NCI-H146 treated with DMSO at 0.1 percent for 48 hours (cell line): ENCODE data around the gene MED27.
A peak's percentile ranks its signal among the peaks of the same experiment; 100 is the strongest.

Experiments used
- DNase-seq: peaks from one replicate; lab custom pipeline; 2025; ENCODE audit not compliant: unreplicated experiment; lab: John Stamatoyannopoulos, UW

The MED27 gene

DNA sequence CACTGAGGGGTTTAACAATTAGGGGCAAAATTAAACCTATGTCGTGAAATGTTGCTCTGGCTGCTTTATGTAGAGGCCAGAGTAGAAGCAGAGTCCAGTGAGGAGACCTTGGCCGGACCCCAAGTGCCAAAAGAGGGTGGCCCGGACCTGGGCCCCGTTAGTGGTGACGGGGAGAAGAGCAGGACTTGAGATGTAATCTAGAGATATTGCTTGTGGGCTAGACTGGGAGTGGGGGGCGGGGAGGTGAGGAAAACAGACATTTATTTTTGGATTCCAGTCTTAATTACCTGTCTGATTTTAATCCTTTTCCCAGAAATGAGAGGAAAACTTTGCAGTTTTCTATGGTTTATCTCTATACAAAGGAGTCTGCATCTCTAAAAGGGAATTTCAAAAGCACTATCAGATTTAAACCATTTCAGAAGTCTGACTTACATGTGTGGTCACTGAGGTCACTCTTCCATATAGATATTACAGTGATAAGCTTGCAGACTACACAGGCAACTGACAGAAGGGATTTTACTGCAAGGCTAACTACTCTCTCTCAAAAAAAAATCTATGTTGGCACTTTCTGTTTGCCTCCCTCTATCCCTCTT, 108.1 kb downstream of the MED27 start:
- DNase-seq = no peak

DNA sequence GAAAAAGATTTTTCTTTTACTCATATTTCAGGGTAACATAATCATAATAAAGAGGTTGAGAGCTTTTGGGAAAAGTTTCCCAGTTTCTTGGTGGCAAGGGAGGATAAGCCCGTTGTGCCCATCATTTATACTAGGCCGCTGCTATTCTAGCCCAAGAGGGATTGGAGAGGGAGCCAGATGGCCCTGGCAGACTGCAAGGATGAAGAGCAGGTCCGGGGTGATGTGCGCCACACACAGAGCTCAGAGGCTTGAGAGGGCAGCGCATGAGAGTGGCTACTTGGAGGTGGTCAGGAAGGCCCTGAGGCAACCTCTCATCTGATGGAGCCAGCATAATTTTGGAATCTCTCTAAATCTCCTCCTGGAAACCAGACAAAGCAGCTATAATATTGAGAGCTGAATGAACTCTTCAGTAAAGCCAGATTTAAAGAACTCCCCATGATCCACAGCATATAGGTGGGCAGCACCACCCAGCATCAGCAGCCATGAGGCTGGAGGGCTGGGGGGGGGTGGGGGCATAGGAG, 110.1 kb downstream of the MED27 start:
- no peak for DNase-seq

DNA sequence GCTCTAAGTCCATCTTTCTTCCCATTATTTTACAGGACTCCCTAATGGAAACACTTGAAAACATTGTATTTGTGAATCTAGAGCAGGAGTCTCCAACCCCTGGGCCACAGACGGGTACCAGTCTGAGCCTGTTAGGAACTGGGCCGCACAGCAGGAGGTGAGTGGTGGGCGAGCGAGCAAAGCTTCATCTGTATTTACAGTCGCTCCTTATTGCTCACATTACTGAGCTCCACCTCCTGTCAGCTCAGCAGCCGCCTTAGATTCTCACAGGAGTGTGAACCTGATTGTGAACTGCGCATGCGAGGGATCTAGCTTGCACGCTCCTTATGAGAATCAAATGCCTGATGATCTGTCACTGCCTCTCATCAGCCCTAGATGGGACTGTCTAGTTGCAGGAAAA, 111.0 kb downstream of the MED27 start:
- no peak for DNase-seq

DNA sequence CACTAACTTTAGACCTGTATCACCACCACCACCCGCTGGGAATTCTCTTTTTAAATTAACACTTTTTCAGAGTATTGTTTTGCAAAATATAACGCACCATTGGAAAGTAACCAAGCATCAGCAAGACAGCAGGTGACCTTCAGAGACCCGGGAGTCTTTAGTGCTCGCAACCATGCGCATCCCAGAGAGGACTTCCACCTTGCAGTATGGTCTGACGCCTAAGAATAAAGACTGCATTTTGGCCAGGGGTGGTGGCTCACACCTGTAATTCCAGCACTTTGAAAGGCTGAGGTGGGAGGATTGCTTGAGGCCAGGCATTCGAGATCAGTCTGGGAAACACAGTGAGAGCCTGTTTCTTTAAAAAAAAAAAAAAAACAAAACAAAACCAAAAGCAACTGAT, 113.8 kb downstream of the MED27 start:
- no peak for DNase-seq

DNA sequence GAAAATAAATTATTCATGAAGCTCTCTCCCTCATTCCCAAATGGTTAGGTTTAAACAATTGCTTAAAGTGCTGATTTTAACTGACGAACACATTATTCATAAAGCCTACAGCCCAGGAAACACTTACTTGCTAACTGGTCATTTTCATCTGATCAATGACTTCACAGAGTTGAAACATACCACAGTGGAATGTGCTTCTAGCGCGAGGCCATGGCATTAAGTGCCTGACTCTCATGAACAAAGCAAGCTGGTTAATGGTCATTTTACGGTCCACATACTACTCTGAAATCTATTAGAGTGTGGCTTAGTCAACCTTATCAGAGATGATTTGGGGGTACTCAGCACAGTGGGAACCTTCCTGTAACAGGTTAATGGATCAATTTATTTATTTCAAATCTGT, 114.6 kb downstream of the MED27 start:
- DNase-seq = no peak

DNA sequence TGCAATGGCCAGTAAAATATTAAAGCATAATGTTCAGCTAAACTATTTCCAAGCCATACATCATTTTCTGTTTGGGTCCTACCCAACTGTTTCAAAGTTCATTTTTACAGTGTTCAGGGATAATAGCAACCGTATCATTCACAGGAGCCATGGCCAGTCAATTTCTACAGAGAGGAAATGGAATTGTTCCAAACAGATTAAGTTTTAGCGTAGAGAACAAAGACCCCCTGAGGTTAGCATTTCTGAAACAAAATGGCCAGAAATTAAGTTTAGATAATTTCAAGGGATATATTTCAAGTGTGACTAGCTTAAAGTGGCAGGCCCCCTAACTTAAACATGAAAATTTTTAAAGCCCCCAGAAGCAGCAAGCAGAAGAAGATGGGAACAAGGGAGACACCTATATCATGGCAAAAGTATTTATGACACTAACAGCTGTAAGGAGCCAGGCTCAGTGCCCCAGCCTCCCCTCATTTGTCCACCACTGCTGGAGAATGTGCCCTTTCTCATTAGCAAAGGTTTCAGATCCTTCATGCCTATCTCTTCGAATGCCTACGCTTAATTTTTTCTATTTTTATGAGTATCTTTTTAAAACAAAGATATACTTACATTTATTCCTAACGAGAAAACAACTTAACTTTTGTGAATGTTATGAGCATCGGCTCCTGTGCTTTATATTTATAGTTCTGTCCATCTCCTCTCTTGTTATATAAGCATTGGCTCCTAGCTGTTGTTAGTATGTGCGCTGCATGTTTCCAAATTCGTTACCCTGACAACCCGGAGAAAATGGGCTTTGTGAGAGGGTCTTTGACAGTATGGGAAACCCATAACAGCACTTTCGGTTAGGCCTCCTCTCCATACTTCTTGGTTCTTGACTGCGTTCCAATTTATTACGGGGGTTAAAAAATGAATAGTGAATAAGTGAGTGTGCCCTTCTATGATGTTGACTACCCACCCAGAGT, 116.3 kb downstream of the MED27 start:
- DNase-seq = peak; percentile 1

DNA sequence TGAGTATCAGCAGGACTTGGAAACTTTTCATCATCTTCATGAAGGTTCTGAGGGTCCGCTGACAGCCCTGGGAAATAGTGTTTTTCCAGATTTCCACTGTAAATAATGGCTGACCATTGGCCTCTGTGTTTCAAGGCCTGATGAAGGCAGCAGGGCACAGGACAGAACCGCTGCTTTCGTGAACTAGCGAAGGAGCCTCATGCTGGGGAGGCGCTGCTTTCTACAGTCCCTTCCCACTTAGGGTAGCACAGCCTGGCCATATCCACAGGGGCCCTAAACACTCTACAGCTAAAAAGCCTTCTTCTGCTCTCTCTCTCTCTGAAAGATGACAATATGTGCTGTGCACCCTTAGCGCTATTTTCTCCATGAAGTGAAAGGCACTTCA, 118.2 kb downstream of the MED27 start:
- no peak for DNase-seq

DNA sequence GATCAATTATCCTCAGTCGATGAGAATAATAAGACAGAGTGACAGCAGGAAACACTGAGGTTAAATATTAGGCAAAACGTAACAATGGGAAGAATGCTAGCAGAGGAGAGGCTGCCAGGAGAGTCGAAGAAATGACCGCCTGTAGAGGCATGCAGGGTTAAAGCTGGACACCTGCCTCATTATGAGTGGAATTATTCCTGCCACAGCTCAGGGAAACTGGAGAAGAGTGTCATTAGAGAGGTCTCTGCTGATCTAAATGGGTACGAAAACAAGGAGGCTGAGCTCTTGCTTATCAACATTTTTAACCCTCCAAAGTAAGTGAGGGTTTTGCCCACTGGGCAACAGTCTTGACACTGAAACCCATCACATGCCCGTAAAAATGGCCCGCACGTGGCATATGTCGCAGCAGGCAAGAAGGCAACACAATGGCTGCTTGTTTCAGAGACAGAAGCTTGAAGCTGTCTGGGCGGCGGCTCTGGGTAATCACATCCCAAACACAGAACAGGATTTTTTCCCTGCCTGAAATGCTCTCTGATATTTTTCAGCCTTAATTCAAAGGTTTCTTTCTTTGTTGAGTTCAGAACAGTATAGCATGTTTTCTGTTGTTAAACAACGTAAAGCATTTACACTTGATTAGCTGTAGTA, 118.7 kb downstream of the MED27 start:
- DNase-seq = peak; percentile 35

DNA sequence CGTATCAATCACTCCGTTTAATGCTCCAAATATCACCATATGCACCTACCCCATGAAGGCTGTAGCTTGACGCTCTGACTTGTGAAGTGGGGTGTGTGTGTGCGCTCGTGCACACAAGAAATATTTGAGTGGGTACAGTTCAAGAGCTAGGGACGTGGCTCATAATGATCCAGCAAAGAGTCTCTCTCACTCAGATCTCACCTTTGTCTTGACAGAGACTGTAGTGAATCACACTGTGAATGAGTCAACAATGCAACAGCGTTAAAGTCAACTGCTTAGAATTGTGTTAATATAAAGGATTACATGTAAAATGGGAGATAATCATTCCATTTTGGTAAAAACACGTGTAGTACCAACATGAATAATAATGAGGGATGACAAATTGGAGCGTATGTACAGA, 119.4 kb downstream of the MED27 start:
- no peak for DNase-seq

DNA sequence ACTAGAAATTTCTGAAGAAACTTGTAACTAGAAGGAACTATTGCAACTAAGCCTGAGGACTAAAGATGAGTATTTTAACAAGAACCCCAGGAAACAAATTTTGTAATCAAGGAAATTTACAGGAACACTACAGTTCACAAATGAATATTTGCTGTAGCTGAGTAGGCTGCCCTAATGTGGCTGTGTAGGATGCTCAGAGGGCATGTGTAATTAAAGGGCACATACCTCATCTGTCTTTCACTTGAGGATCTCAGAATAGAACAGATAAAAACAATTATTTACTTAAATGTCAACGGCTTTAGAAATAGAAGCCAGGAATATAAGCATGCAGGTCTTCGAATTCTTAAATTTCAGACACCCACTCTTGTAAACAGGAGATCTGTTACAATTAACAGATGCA, 119.8 kb downstream of the MED27 start:
- no peak for DNase-seq

DNA sequence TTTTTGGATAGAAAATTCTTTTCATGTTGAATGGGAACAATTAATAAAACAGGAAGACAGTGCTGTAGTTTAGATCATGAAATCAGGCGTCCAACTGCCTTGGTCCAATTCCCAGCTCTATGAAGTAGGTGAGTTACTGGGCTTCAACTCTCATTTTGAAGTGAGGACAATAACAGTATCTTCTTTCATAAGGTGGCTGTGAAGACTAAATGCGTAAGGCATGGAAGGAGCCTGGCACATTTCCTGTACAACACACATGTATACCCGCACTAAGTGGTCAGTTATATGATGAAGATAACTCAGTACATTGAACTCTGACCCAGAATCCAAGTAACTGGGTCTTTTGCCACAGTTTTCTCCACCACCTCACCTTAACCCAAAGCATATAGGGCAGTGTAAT, 120.6 kb downstream of the MED27 start:
- no peak for DNase-seq

DNA sequence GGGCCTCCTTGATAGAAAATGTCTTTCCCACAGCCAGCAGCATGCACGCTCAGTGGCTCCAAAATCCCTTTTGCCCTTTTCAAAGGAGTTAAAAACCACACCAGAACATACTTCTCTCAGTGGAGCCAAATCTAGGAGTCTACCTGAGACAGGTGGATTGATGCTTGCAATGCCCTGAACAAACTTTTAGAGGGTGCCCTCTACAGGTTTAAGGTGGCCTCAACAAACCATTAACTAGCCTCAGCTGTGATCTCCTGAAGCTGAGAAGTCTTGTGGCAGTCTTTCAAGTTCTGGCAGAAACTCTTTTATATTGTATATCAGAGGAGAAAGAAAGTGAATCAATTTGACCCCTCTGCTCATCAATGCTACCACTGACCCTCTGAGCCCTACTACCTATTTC, 125.4 kb downstream of the MED27 start:
- DNase-seq = no peak

DNA sequence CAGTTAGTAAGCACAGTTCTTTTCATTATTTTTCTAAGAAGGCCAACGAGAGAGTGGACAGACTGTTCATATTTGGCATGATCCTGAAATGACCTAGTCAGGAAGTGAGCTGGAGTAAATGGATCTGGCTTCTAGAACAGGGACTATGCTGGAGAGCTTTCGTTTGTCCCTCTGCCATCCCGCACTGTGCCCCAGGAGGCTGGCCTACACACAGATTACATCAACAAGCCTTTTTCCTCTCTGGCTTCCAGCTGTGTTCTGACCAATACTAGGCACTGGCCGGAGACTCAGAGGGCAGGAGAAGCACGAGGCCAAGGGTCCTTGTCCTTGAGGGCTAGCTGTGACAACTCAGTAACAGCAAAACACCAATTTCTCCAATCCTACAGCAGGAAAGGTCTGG, 127.8 kb downstream of the MED27 start:
- DNase-seq = no peak

DNA sequence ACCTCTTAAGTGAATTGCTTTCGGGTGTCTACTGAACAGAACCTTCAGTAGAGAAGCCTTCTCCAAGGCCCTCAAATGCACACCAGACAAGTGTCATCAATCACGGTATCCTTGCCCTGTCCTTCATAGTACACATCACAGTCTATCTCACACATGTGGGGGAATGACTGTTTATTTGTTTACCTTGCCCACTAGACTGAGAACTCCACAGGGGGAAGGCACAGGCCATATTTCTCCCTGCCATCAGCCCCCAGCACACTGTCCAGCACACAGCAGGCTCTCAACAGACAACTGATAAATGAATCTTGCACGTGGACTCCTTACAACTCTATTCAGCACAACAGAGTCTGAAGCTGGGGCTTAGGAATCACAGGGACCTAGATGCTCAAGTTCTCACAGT, 128.5 kb downstream of the MED27 start:
- DNase-seq = no peak

DNA sequence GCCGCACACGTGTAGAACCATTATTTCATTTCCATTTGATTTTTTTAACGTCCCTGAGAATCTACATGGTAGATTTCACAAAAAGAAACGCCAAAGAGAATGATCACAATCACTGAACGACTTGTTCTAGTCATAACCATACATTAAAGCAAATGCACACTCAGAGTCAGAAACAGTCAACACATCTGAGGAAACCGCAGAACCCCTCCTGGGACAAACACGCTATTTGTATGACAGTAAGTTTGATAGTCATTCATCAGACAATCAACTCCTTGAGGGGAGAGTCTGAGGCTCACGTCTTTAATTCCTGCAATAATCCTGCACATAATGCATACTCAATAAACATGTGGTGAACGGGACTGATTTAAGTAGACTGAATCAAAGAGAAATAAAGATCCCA, 129.2 kb downstream of the MED27 start:
- DNase-seq = no peak

DNA sequence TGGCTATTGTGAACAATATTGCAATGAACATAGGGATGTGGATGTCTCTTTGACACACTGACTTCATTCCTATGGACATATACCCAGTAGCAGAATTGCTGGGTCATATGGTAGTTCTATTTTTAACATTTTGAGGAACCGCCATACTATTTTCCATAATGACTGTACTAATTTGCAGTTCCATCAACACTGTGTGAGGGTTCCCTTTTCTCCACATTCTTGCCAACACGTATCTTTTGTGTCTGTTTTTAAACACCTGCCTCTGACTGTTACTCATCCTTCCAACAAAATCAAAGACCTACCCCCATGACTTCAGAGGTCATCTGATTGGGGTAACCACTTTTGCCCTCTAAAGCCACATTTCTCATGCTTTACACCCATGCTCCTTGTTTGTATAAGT, 133.5 kb downstream of the MED27 start:
- no peak for DNase-seq

DNA sequence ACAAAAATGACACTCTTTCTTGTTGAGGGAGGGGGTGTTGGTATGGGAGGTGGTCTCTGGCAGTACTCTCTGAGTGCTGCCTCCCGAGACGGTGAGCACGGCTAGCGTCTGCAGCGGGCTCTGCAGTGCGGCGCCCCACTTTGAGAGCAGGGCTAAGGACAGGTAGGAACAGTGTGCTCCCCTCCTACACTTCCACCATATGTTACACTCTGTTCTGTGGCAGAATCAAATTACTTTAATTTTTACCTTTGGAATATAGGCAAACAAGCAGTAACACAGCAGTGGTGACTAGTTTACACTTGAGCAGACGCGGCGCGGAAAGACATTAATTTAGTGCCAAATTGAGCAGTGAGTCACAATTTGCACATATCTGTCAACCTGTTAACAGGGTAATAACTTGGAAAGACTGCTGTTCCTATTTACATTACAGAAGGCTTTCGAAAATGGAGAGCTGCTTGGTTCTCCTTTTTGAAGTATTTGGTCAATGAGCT, 136.3 kb downstream of the MED27 start:
- no peak for DNase-seq

DNA sequence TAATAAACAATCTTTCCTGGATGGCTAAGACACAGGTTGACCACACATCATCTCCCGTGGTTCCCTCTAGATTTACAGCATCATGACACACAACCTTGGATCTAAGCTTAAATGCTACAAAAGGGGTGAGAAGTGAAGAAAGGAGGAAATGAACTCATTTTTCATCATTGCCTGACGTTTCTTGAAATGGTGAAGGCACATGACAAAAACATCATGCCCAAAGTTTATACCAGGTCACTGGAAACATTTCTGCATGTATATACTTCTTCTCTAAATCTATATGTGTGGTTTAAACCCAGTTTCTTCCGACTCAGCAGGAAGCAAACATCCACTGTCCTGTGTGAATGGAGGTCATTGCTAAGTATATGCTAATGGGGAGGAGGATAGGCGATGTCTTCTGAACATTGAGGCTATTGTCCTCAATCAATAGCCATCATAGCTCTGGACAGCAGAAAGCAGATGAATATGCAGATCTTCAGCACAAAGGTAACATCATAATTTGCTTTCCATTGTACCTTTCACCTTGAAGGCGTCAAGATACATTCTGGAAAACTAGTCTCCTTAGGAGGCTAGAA, 137.4 kb downstream of the MED27 start:
- no peak for DNase-seq

DNA sequence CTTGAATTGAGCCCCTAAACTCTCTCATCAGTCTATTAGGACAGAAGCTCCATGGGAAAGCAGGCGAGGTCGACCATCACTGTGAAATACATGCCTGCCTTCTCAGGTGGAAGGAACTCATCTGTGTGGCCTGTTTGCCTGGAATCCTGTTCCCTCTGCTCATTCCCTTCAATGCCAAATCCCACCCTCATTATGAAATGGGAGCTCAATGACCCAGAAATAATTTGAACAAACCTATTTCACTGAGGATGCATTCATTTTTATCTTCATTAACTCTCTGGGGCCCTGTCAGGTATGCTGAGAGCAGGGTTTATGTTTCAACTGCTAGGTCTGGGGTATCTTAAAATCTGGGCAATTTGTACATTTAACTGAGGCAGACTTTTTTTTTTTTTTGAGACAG, 142.2 kb downstream of the MED27 start:
- DNase-seq = no peak

DNA sequence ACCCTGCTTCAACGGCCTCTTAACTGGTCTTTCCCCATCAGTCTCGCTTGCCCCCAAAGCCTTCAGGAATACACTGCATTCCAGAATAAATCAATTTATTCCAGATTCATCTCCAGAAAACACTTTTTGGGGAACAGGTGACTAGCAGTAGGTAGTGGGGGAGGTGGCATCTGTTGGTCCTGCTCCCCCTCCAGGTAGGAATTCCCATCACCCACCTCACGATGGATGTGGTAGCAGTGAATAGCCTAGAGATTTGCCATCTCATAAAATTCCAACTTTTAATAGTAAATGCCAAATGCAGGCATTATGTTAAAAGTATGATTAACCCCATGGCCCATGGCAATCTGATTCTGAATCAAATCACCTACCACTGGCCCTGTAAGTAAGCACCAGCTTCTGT, 142.7 kb downstream of the MED27 start:
- DNase-seq = no peak

DNA sequence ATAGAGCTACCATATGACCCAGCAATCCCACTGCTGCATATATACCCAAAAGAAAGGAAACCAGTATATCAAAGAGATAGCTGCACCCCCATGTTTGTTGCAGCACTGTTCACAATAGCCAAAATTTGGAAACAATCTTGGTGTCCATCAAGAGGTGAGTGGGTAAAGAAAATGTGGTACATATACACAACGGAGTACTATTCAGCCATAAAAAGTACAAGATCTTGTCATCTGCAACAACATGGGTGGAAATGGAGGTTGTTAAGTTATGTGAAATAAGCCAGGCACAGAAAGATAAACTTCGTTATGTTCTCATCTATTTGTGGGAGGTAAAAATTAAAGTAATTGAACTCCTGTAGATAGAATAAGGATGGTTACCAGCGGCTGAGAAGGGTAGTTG, 145.0 kb downstream of the MED27 start:
- no peak for DNase-seq
